Measurements from ENCODE around the gene PTPMT1.

DNA sequence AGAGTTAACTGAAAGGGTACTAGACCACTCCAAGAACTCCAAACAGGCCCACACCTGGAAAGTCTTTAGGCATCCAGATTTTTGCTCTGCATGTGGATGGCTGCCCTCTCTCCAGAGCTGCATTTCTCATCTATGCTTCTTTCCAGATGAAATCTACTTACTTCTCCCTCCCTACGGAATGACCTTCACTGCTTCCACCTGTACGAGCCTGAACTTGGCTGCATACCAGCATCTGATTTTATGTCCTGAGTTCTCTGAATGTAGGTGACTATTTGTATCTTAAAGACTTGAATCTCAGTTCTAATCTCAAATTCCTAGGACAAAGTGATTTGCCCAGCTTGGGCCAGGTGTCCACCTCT is 25.7 kb upstream of the PTPMT1 start:
- TF ChIP-seq, protein P1, sequence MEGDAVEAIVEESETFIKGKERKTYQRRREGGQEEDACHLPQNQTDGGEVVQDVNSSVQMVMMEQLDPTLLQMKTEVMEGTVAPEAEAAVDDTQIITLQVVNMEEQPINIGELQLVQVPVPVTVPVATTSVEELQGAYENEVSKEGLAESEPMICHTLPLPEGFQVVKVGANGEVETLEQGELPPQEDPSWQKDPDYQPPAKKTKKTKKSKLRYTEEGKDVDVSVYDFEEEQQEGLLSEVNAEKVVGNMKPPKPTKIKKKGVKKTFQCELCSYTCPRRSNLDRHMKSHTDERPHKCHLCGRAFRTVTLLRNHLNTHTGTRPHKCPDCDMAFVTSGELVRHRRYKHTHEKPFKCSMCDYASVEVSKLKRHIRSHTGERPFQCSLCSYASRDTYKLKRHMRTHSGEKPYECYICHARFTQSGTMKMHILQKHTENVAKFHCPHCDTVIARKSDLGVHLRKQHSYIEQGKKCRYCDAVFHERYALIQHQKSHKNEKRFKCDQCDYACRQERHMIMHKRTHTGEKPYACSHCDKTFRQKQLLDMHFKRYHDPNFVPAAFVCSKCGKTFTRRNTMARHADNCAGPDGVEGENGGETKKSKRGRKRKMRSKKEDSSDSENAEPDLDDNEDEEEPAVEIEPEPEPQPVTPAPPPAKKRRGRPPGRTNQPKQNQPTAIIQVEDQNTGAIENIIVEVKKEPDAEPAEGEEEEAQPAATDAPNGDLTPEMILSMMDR (IDR thresholded peaks at IDR 0.05; ENCODE audit: low read depth, low read length) = no peak
- TF ChIP-seq EZH2phosphoT487 (IDR thresholded peaks at IDR 0.05; ENCODE audit: low read depth) = no peak

Measured in OCI-LY3 (cell line).